ENCODE data around the gene RARS1.

DNA sequence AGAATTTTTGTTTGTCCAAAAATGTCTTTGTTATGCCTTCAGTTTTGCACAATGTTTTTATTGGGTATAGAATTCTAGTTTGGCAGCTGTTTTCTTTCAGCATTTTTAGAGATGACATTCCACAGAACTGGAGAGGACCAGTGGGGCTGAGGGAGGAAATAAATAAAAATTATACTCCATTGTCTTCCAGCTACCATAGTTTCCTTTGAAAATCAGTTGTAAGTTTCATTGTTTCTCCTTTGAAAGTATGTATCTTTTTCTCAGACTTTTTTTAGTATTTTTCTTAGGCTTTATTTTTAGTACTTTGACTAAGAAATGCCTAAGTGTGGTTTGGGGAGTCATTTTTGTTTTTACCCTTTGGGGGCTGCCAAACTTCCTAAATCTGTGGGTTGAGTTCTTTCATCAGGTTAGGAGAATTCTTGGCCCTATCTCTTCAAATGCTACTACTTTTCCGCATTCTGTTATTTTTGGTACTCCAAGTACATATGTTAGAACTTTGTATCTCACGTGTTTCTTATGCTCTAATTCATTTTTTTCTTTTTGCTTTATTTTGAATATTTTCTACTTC lies 27.7 kb downstream of the RARS1 start:
- TF ChIP-seq, protein P1, sequence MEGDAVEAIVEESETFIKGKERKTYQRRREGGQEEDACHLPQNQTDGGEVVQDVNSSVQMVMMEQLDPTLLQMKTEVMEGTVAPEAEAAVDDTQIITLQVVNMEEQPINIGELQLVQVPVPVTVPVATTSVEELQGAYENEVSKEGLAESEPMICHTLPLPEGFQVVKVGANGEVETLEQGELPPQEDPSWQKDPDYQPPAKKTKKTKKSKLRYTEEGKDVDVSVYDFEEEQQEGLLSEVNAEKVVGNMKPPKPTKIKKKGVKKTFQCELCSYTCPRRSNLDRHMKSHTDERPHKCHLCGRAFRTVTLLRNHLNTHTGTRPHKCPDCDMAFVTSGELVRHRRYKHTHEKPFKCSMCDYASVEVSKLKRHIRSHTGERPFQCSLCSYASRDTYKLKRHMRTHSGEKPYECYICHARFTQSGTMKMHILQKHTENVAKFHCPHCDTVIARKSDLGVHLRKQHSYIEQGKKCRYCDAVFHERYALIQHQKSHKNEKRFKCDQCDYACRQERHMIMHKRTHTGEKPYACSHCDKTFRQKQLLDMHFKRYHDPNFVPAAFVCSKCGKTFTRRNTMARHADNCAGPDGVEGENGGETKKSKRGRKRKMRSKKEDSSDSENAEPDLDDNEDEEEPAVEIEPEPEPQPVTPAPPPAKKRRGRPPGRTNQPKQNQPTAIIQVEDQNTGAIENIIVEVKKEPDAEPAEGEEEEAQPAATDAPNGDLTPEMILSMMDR (conservative IDR thresholded peaks at IDR 0.05; ENCODE audit: low read depth, low read length): no peak
- TF ChIP-seq EZH2 (IDR thresholded peaks at IDR 0.05; ENCODE audit: borderline replicate concordance, low read depth, low read length, poor library complexity, severe bottlenecking): no peak
